HCT116 (cell line): ENCODE data around the gene MYOG. TPM values are rescaled to one million over a fixed set of nuclear protein-coding genes. Genes with fewer than 3 reads are reported as not detected.

Experiments
- ATAC-seq: fragments of 200-7000 bp; cut with Tn5 transposase; 2 replicates; pipeline ENCODE4 v1.9.1; 2020; ENCODE audit warnings: mild to moderate bottlenecking, moderate library complexity
- BruUV-seq: library from RNA; stranded (reverse); fragments of 400-500 nt; replicated peaks from 2 replicates; lab custom pipeline; 2021; lab: Mats Ljungman, UMichigan
- CTCF ChIA-PET: fragments of 300-600 bp; sonication (Branson Sonifier 250); formaldehyde crosslinking; loops from one replicate; lab custom pipeline; 2021; ENCODE audit warnings: antibody characterized with exemption; lab: Charles Lee
- POLR2A ChIA-PET: fragments of 300-600, 350-600 bp; sonication (Branson Sonifier 250); formaldehyde crosslinking; loops from one replicate; lab custom pipeline; 2021; ENCODE audit warnings: antibody characterized with exemption; lab: Charles Lee
- RAD21 ChIA-PET, 2 experiments: fragments of 300-600 bp; sonication (Branson Sonifier 250); formaldehyde crosslinking; loops; one replicate each; lab custom pipeline; 2023; ENCODE audit warnings: low total read pairs in 2 of 2; ENCODE audit not compliant: uncharacterized antibody in 2 of 2, unreplicated experiment in 2 of 2, low non-redundant PET in 1 of 2; lab: Charles Lee
- DNase-seq: peaks from one replicate; pipeline ENCODE4 v3.0.0-alpha.2; 2010; ENCODE audit warnings: low read depth, low spot score
- H2AFZ ChIP-seq: fragments of 200-600 bp; shearing (Covaris generic), sonication (generic); 2 replicates; pipeline ENCODE4 v1.6.1; 2017; ENCODE audit warnings: low read depth, mixed run types, mixed read lengths, antibody characterized with exemption, low read length; ENCODE audit not compliant: poor library complexity, severe bottlenecking
- H3K27ac ChIP-seq: 2 replicates; pipeline ENCODE4 v1.5.1; 2012; ENCODE audit warnings: low read depth, low read length
- H3K27me3 ChIP-seq: fragments of 200-600 bp; sonication (generic); 2 replicates; pipeline ENCODE4 v1.6.1; 2016; ENCODE audit warnings: mixed run types, low read length, mixed read lengths; ENCODE audit not compliant: insufficient read depth
- H3K36me3 ChIP-seq, 2 experiments: fragments of 200-500 bp in 1 of 2; fragments of 200-600 bp in 1 of 2; sonication (Bioruptor generic) in 1 of 2; sonication (generic) in 1 of 2; 2 replicates each; pipeline versions ENCODE4 v1.5.1 to v1.6.1; 2014 to 2016; ENCODE audit warnings: low read length in 2 of 2, inconsistent platforms in 1 of 2, mixed read lengths in 1 of 2, mixed run types in 1 of 2; ENCODE audit not compliant: insufficient read depth in 2 of 2, control insufficient read depth in 1 of 2
- H3K4me1 ChIP-seq, 2 experiments: fragments of 200-600 bp in 1 of 2; sonication (generic) in 1 of 2; 2 replicates each; pipeline versions ENCODE4 v1.5.1 to v1.6.1; 2012 to 2017; ENCODE audit warnings: low read length in 2 of 2, inconsistent platforms in 1 of 2, mild to moderate bottlenecking in 1 of 2, mixed read lengths in 1 of 2, mixed run types in 1 of 2, moderate library complexity in 1 of 2; ENCODE audit not compliant: insufficient read depth in 2 of 2, control insufficient read depth in 1 of 2
- H3K4me2 ChIP-seq: fragments of 200-600 bp; sonication (generic); 2 replicates; pipeline ENCODE4 v1.6.1; 2017; ENCODE audit warnings: mixed run types, low read length, mixed read lengths
- H3K4me3 ChIP-seq, 2 experiments: fragments of 200-600 bp in 1 of 2; sonication (generic) in 1 of 2; replicated peaks in 1 of 2; 2 replicates each; pipeline ENCODE4 v1.5.1; 2011 to 2016; ENCODE audit warnings: low read length in 2 of 2, control low read depth in 1 of 2, low read depth in 1 of 2, mild to moderate bottlenecking in 1 of 2, mixed read lengths in 1 of 2, mixed run types in 1 of 2
- H3K79me2 ChIP-seq: fragments of 200-600 bp; sonication (generic); 2 replicates; pipeline ENCODE4 v1.6.1; 2017; ENCODE audit warnings: mild to moderate bottlenecking, mixed run types, low read length, moderate library complexity, mixed read lengths; ENCODE audit not compliant: insufficient read depth
- H3K9ac ChIP-seq: fragments of 200-600 bp; sonication (generic); 2 replicates; pipeline ENCODE4 v1.6.1; 2016; ENCODE audit warnings: low read length, mixed read lengths
- H3K9me2 ChIP-seq: fragments of 200-600 bp; sonication (generic), shearing (Covaris generic); 2 replicates; pipeline ENCODE4 v1.6.1; 2017; ENCODE audit warnings: mixed run types, mild to moderate bottlenecking, moderate library complexity; ENCODE audit not compliant: insufficient read depth
- H3K9me3 ChIP-seq, 2 experiments: fragments of 200-500 bp in 1 of 2; fragments of 200-600 bp in 1 of 2; sonication (Bioruptor generic) in 1 of 2; sonication (generic) in 1 of 2; 2 replicates each; pipeline ENCODE4 v1.6.1; 2014 to 2017; ENCODE audit warnings: low read length in 2 of 2, mixed read lengths in 2 of 2, inconsistent platforms in 1 of 2, low read depth in 1 of 2, mild to moderate bottlenecking in 1 of 2, mixed run types in 1 of 2, moderate library complexity in 1 of 2; ENCODE audit not compliant: control insufficient read depth in 1 of 2, insufficient read depth in 1 of 2
- H4K20me1 ChIP-seq: fragments of 200-600 bp; sonication (generic), shearing (Covaris generic); 2 replicates; pipeline ENCODE4 v1.6.1; 2017; ENCODE audit warnings: mixed run types, mild to moderate bottlenecking, moderate library complexity; ENCODE audit not compliant: insufficient read depth
- CEBPB ChIP-seq: IDR thresholded peaks from 2 replicates; pipeline ENCODE4 v1.6.1; 2012; ENCODE audit warnings: low read depth
- ELF1 ChIP-seq: IDR thresholded peaks from 2 replicates; pipeline ENCODE4 v1.6.1; 2012; ENCODE audit warnings: low read depth, borderline replicate concordance
- EZH2 ChIP-seq: fragments of 200-600 bp; sonication (generic); IDR thresholded peaks from 2 replicates; pipeline ENCODE4 v1.6.1; 2017; ENCODE audit warnings: antibody characterized with exemption, mixed run types
- FOSL1 ChIP-seq: IDR thresholded peaks from 2 replicates; pipeline ENCODE4 v1.6.1; 2012; ENCODE audit warnings: low read depth
- JUND ChIP-seq: IDR thresholded peaks from 2 replicates; pipeline ENCODE4 v1.6.1; 2012
- MAX ChIP-seq: IDR thresholded peaks from 2 replicates; pipeline ENCODE4 v1.6.1; 2012
- POLR2A ChIP-seq: IDR thresholded peaks from 2 replicates; pipeline ENCODE4 v1.7.0; 2011; ENCODE audit warnings: borderline replicate concordance; ENCODE audit not compliant: insufficient read depth, insufficient read length; ENCODE audit errors: extremely low read depth
- POLR2AphosphoS5 ChIP-seq: IDR thresholded peaks from 2 replicates; pipeline ENCODE4 v1.6.1; 2011; ENCODE audit warnings: mild to moderate bottlenecking, low read depth, low read length, moderate library complexity
- SIN3A ChIP-seq: IDR thresholded peaks from 2 replicates; pipeline ENCODE4 v1.6.1; 2012; ENCODE audit warnings: low read depth
- SRF ChIP-seq: IDR thresholded peaks from 2 replicates; pipeline ENCODE4 v1.6.1; 2012; ENCODE audit warnings: low read depth
- ZFX ChIP-seq: fragments of 450-650 bp; IDR thresholded peaks from 2 replicates; pipeline ENCODE4 v1.6.1; 2017
- intact Hi-C: fragments of 100-400 bp; cut with micrococcal nuclease; formaldehyde crosslinking; loops from 2 replicates; pipeline ENCODE4 v1.10.0; 2022
- total RNA-seq: library from RNA; stranded (reverse); gene quantifications from one replicate; pipeline ENCODE4 v1.2.1, GENCODE V29; 2021; ENCODE audit not compliant: unreplicated experiment
- TF ChIP-seq, protein P1 (sequence below): IDR thresholded peaks from 2 replicates; pipeline ENCODE4 v1.6.1; 2012; ENCODE audit warnings: low read depth
- TF ChIP-seq, protein P2 (sequence below): IDR thresholded peaks from 2 replicates; pipeline ENCODE4 v1.6.1; 2011; ENCODE audit warnings: mild to moderate bottlenecking, low read length, moderate library complexity; ENCODE audit not compliant: insufficient replicate concordance; ENCODE audit errors: extremely low read depth

Gene MYOG
- total RNA-seq, 1 experiment from 2014 or later = not detected

GRCh38 chr1:203069030-203069747, 16.6 kb downstream of the MYOG start:
- H3K4me1 ChIP-seq = no peaks in the 10 kb centered on the region
- ChIA-PET POLR2A (no interaction called here), CTCF (interaction anchor here (1.2 kb wide), 1 partner anchor 14 kb away, joined by 4 read pairs; no protein-coding TSS in a partner anchor), RAD21 (no interaction called here)
- H3K9me2 ChIP-seq = no peaks in the 10 kb centered on the region
- H2AFZ ChIP-seq = no peak overlapping the region
- H3K9ac ChIP-seq = no peak overlapping the region
- no peak for TF ChIP-seq JUND
- H3K4me3 ChIP-seq = no peak overlapping the region
- no peak for ATAC-seq
- no peaks in the 10 kb centered on the region for H4K20me1 ChIP-seq
- no TSS peak for BruUV-seq
- peaks cover 0 to 4% of the 10 kb centered on the region in 2 experiments; a peak in 1 of 4 replicates for H3K36me3 ChIP-seq
- H3K27ac ChIP-seq = no peak overlapping the region
- H3K9me3 ChIP-seq = no peaks in the 10 kb centered on the region
- no peak for DNase-seq
- intact Hi-C loops = no loop called here
- H3K79me2 ChIP-seq = no peaks in the 10 kb centered on the region
- no peaks in the 10 kb centered on the region for H3K27me3 ChIP-seq
- no peak overlapping the region for H3K4me2 ChIP-seq

- Histone ChIP-seq H3K9me2 (no peaks in the 10 kb centered on the region), H3K4me3 (no peak overlapping the region), H3K79me2 (no peaks in the 10 kb centered on the region), H3K27me3 (no peaks in the 10 kb centered on the region), H3K36me3 (peaks cover 0 to 2% of the 10 kb centered on the region in 2 experiments; a peak in 1 of 4 replicates), H3K27ac (no peak overlapping the region), H3K4me2 (no peak overlapping the region), H3K9me3 (no peaks in the 10 kb centered on the region), H2AFZ (no peak overlapping the region), H4K20me1 (no peaks in the 10 kb centered on the region), H3K9ac (no peak overlapping the region), H3K4me1 (no peaks in the 10 kb centered on the region)
- BruUV-seq = no TSS peak
- DNase-seq (no peak), ATAC-seq (no peak)
- POLR2A ChIA-PET = no interaction called here
- CTCF ChIA-PET = interaction anchor here (0.8 kb wide), 1 partner anchor 28 kb away, joined by 3 read pairs; no protein-coding TSS in a partner anchor
- RAD21 ChIA-PET = no interaction called here
- intact Hi-C loops = no loop called here
- TF ChIP-seq CEBPB (no peak), SRF (no peak), FOSL1 (no peak), EZH2 (no peak), JUND (no peak), POLR2AphosphoS5 (no peak), ZFX (no peak), MAX (no peak), POLR2A (no peak), SIN3A (no peak), ELF1 (no peak)
- TF ChIP-seq, protein P1, sequence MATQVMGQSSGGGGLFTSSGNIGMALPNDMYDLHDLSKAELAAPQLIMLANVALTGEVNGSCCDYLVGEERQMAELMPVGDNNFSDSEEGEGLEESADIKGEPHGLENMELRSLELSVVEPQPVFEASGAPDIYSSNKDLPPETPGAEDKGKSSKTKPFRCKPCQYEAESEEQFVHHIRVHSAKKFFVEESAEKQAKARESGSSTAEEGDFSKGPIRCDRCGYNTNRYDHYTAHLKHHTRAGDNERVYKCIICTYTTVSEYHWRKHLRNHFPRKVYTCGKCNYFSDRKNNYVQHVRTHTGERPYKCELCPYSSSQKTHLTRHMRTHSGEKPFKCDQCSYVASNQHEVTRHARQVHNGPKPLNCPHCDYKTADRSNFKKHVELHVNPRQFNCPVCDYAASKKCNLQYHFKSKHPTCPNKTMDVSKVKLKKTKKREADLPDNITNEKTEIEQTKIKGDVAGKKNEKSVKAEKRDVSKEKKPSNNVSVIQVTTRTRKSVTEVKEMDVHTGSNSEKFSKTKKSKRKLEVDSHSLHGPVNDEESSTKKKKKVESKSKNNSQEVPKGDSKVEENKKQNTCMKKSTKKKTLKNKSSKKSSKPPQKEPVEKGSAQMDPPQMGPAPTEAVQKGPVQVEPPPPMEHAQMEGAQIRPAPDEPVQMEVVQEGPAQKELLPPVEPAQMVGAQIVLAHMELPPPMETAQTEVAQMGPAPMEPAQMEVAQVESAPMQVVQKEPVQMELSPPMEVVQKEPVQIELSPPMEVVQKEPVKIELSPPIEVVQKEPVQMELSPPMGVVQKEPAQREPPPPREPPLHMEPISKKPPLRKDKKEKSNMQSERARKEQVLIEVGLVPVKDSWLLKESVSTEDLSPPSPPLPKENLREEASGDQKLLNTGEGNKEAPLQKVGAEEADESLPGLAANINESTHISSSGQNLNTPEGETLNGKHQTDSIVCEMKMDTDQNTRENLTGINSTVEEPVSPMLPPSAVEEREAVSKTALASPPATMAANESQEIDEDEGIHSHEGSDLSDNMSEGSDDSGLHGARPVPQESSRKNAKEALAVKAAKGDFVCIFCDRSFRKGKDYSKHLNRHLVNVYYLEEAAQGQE = no peak
- TF ChIP-seq, protein P2, sequence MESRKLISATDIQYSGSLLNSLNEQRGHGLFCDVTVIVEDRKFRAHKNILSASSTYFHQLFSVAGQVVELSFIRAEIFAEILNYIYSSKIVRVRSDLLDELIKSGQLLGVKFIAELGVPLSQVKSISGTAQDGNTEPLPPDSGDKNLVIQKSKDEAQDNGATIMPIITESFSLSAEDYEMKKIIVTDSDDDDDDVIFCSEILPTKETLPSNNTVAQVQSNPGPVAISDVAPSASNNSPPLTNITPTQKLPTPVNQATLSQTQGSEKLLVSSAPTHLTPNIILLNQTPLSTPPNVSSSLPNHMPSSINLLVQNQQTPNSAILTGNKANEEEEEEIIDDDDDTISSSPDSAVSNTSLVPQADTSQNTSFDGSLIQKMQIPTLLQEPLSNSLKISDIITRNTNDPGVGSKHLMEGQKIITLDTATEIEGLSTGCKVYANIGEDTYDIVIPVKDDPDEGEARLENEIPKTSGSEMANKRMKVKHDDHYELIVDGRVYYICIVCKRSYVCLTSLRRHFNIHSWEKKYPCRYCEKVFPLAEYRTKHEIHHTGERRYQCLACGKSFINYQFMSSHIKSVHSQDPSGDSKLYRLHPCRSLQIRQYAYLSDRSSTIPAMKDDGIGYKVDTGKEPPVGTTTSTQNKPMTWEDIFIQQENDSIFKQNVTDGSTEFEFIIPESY = no peak
These were observed 18.8 kb downstream of the MYOG start for GRCh38 chr1:203066965-203067364.
